ENCODE data around the gene TPBG. TPM values are rescaled to one million over a fixed set of nuclear protein-coding genes. Genes with fewer than 3 reads are reported as not detected.
"Not testable (repeated sequence)": the region's sequence is repeated elsewhere in the genome, so short reads cannot be mapped to it uniquely, and the experiment has no call there.

TPBG gene
- total RNA-seq, 1 experiment from 2014 or later, result 42.5 TPM

DNA sequence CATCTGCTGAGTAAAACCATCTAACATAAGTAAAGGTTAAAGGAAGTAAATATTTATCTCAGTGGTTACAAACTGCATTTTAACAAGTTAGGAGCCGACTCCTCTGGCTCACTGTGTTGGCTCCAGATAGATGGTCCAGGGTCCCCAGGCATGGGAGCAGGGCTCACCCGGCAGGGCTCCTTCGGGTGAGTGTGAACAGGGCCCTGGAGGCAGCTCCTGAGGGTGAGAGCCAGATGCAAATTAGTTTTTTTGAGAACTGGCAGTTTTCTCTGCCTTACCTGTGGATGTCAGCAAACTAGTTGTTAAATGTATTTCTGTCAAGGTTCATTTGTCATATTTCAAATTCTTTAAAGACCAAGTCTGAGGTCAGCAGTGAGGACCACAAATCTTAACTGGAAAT, 21.5 kb downstream of the TPBG start:
- Histone ChIP-seq H3K27me3 (ENCODE audit: insufficient read depth, low read depth) (no peaks in the 10 kb centered on the region), H4K20me1 (ENCODE audit: insufficient read depth) (no peaks in the 10 kb centered on the region), H3K9me2 (ENCODE audit: insufficient read depth) (no peaks in the 10 kb centered on the region), H3K79me2 (ENCODE audit: low read depth) (no peaks in the 10 kb centered on the region), H3K4me3 (no peak overlapping the region), H3K4me2 (peak overlapping the region; percentile 51), H3K27ac (peak overlapping the region; percentile 39), H3K9me3 (ENCODE audit: insufficient read depth, low read depth) (no peaks in the 10 kb centered on the region), H3K36me3 (ENCODE audit: low read depth) (no peaks in the 10 kb centered on the region), H3F3A (ENCODE audit: insufficient read depth, low read depth) (peaks cover 10% of the 10 kb centered on the region; the same call in 1 of the 2 replicates), H2AFZ (no peak overlapping the region), H3K4me1 (replicated peaks; ENCODE audit: insufficient read depth) (peaks cover 25% of the 10 kb centered on the region)
- CTCF ChIA-PET, result no interaction called here
- BruUV-seq (replicated peaks), result no TSS peak
- intact Hi-C loops (cut with micrococcal nuclease; ENCODE audit: unreplicated experiment), result no loop called here
- TF ChIP-seq, protein P1, sequence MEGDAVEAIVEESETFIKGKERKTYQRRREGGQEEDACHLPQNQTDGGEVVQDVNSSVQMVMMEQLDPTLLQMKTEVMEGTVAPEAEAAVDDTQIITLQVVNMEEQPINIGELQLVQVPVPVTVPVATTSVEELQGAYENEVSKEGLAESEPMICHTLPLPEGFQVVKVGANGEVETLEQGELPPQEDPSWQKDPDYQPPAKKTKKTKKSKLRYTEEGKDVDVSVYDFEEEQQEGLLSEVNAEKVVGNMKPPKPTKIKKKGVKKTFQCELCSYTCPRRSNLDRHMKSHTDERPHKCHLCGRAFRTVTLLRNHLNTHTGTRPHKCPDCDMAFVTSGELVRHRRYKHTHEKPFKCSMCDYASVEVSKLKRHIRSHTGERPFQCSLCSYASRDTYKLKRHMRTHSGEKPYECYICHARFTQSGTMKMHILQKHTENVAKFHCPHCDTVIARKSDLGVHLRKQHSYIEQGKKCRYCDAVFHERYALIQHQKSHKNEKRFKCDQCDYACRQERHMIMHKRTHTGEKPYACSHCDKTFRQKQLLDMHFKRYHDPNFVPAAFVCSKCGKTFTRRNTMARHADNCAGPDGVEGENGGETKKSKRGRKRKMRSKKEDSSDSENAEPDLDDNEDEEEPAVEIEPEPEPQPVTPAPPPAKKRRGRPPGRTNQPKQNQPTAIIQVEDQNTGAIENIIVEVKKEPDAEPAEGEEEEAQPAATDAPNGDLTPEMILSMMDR (conservative IDR thresholded peaks at IDR 0.05), result no peak
- TF ChIP-seq EZH2 (IDR thresholded peaks at IDR 0.05; ENCODE audit: low read depth), result no peak
- POLR2A ChIA-PET (ENCODE audit: unreplicated experiment), result interaction anchor here (0.6 kb wide), 1 partner anchor 14 kb away, joined by 3 read pairs; no protein-coding TSS in a partner anchor
- no peak for DNase-seq

DNA sequence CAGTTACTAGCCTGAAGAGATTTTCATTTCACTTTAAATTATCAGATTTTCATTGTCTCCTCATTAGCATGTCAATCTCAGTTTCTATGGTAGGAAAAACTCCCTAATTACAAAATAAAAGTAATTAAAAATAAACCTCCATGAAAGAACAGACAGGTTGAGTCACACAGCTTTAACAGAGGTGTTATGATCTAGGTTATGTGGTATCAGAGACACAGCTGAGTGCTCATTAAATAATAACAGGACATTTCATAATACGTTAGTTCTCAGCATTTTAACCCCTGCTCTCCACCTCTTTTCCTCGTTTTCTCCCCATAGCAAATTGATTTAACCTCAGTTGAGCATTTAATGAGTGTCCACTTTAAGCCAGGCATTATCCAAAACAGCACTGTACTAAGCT, 21.9 kb downstream of the TPBG start:
- H3K4me1 ChIP-seq (replicated peaks; ENCODE audit: insufficient read depth), result peaks cover 25% of the 10 kb centered on the region
- no peaks in the 10 kb centered on the region for H3K36me3 ChIP-seq (ENCODE audit: low read depth)
- no peak for DNase-seq
- H3K9me2 ChIP-seq (ENCODE audit: insufficient read depth), result no peaks in the 10 kb centered on the region
- H3K79me2 ChIP-seq (ENCODE audit: low read depth), result no peaks in the 10 kb centered on the region
- no peak overlapping the region for H2AFZ ChIP-seq
- no peaks in the 10 kb centered on the region for H4K20me1 ChIP-seq (ENCODE audit: insufficient read depth)
- H3K4me3 ChIP-seq, result no peak overlapping the region
- H3K9me3 ChIP-seq (ENCODE audit: insufficient read depth, low read depth), result no peaks in the 10 kb centered on the region
- CTCF ChIA-PET, result no interaction called here
- peaks cover 10% of the 10 kb centered on the region; the same call in 1 of the 2 replicates for H3F3A ChIP-seq (ENCODE audit: insufficient read depth, low read depth)
- POLR2A ChIA-PET (ENCODE audit: unreplicated experiment), result interaction anchor here (0.6 kb wide), 1 partner anchor 14 kb away, joined by 3 read pairs; no protein-coding TSS in a partner anchor
- H3K27ac ChIP-seq, result peak overlapping the region; percentile 39
- peak overlapping the region; percentile 51 for H3K4me2 ChIP-seq
- H3K27me3 ChIP-seq (ENCODE audit: insufficient read depth, low read depth), result no peaks in the 10 kb centered on the region
- TF ChIP-seq, protein P1 (conservative IDR thresholded peaks at IDR 0.05), result no peak
- BruUV-seq (replicated peaks), result no TSS peak
- intact Hi-C loops (cut with micrococcal nuclease; ENCODE audit: unreplicated experiment), result no loop called here

DNA sequence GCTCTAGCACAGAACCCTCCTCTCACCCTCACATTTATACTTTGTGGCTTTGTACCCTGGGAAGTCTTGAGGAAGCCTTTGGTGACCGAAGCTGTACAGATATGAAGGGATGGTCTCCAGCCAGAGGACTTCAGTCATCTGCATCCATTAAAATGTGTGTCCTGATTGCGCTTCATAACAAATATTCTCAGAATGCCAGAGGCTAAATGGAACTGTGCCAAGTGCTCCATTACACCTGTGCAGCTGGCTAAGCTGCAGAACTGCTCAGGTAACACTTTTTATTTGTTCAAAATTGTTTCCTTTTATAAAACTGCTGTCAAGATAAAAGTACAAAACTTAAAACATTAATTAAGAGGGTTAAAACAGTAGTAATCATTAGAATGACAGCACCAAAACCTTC, 22.3 kb downstream of the TPBG start:
- peak overlapping the region; percentile 39 for H3K27ac ChIP-seq
- peak; percentile 50 to 74 for DNase-seq
- H3K27me3 ChIP-seq (ENCODE audit: insufficient read depth, low read depth), result no peaks in the 10 kb centered on the region
- H3K4me2 ChIP-seq, result peak overlapping the region; percentile 51
- H3K79me2 ChIP-seq (ENCODE audit: low read depth), result no peaks in the 10 kb centered on the region
- intact Hi-C loops (cut with micrococcal nuclease; ENCODE audit: unreplicated experiment), result no loop called here
- H3K9me3 ChIP-seq (ENCODE audit: insufficient read depth, low read depth), result no peaks in the 10 kb centered on the region
- H4K20me1 ChIP-seq (ENCODE audit: insufficient read depth), result no peaks in the 10 kb centered on the region
- no peak overlapping the region for H2AFZ ChIP-seq
- ChIA-PET CTCF (no interaction called here), POLR2A (ENCODE audit: unreplicated experiment) (no interaction called here)
- no peak overlapping the region for H3K4me3 ChIP-seq
- H3K9me2 ChIP-seq (ENCODE audit: insufficient read depth), result no peaks in the 10 kb centered on the region
- no peak for TF ChIP-seq EZH2 (IDR thresholded peaks at IDR 0.05; ENCODE audit: low read depth)
- TF ChIP-seq, protein P1 (conservative IDR thresholded peaks at IDR 0.05), result no peak
- H3K4me1 ChIP-seq (replicated peaks; ENCODE audit: insufficient read depth), result peaks cover 25% of the 10 kb centered on the region
- H3F3A ChIP-seq (ENCODE audit: insufficient read depth, low read depth), result peaks cover 10% of the 10 kb centered on the region; the same call in 1 of the 2 replicates
- no TSS peak for BruUV-seq (replicated peaks)
- H3K36me3 ChIP-seq (ENCODE audit: low read depth), result no peaks in the 10 kb centered on the region

DNA sequence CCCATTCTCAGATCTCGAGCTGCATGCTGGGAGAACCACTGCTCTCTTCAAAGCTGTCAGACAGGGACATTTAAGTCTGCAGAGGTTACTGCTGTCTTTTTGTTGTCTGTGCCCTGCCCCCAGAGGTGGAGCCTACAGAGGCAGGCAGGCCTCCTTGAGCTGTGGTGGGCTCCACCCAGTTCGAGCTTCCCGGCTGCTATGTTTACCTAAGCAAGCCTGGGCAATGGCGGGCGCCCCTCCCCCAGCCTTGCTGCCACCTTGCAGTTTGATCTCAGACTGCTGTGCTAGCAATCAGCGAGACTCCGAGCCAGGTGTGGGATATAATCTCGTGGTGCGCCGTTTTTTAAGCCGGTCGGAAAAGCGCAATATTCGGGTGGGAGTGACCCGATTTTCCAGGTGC, 31.2 kb downstream of the TPBG start:
- intact Hi-C loops (cut with micrococcal nuclease; ENCODE audit: unreplicated experiment), result loop anchor here (5.0 to 10.0 kb wide), 2 partner anchors 32 to 650 kb away; partner anchors contain the start of gene TPBG
- POLR2A ChIA-PET (ENCODE audit: unreplicated experiment); BruUV-seq (replicated peaks): not testable (repeated sequence)

More for the DNA sequence above, 31.2 kb downstream of the TPBG start:
- H3K79me2 ChIP-seq (ENCODE audit: low read depth); H2AFZ ChIP-seq; H3K27me3 ChIP-seq (ENCODE audit: insufficient read depth, low read depth); H3K9me2 ChIP-seq (ENCODE audit: insufficient read depth); H3K36me3 ChIP-seq (ENCODE audit: low read depth); H3K4me3 ChIP-seq; DNase-seq; H4K20me1 ChIP-seq (ENCODE audit: insufficient read depth); H3K27ac ChIP-seq; H3K4me2 ChIP-seq; CTCF ChIA-PET; H3K9me3 ChIP-seq (ENCODE audit: insufficient read depth, low read depth): not testable (repeated sequence)
- H3F3A ChIP-seq (ENCODE audit: insufficient read depth, low read depth), result peaks cover 30% of the 10 kb centered on the region
- peaks cover 37% of the 10 kb centered on the region for H3K4me1 ChIP-seq (replicated peaks; ENCODE audit: insufficient read depth)

Measured in PC-9 (cell line).